ENCODE measurements around the gene NUDT3.

- TF ChIP-seq CTCF (conservative IDR thresholded peaks at IDR 0.05; ENCODE audit: low read depth in 2 of 2) (no peak), REST (IDR thresholded peaks at IDR 0.05; ENCODE audit: unreplicated experiment) (no peak), POLR2AphosphoS5 (IDR thresholded peaks at IDR 0.05; ENCODE audit: low read depth) (no peak), CREB1 (CRISPR knock-in tag; IDR thresholded peaks at IDR 0.05; ENCODE audit: low read depth) (no peak), EZH2 (IDR thresholded peaks at IDR 0.05; ENCODE audit: low read depth, unreplicated experiment) (no peak), ETS1 (IDR thresholded peaks at IDR 0.05) (no peak), EZH2phosphoT487 (IDR thresholded peaks at IDR 0.05; ENCODE audit: unreplicated experiment) (no peak), ZNF331 (CRISPR knock-in tag; IDR thresholded peaks at IDR 0.05; ENCODE audit: low read depth) (no peak), JUNB (IDR thresholded peaks at IDR 0.05; ENCODE audit: unreplicated experiment) (no peak), ZNF114 (CRISPR knock-in tag; IDR thresholded peaks at IDR 0.05) (no peak), NANOG (IDR thresholded peaks at IDR 0.05; ENCODE audit: borderline replicate concordance) (no peak)
Measured at GRCh38 chr6:34352305-34352937, 40.0 kb downstream of the NUDT3 start.
